Keratinocyte (primary cell): ENCODE measurements around the gene CHST15. TPM values are rescaled to one million over a fixed set of nuclear protein-coding genes. Genes with fewer than 3 reads are reported as not detected.
A peak's percentile ranks its signal among the peaks of the same experiment; 100 is the strongest.

Experiments used
- DNase-seq: peaks from one replicate; pipeline ENCODE4 v3.0.0-alpha.2; 2011; ENCODE audit warnings: low read depth, missing footprints, low spot score
- FAIRE-seq: peaks from 2 replicates; lab custom pipeline; 2011; peaks lifted over from hg19 to GRCh38; lab: Jason Lieb, UNC
- H2AFZ ChIP-seq: 2 replicates; pipeline ENCODE4 v1.6.0; 2012; ENCODE audit warnings: low read length, control low read depth, inconsistent platforms; ENCODE audit not compliant: control insufficient read depth
- H3K27ac ChIP-seq: 2 replicates; pipeline ENCODE4 v1.5.1; 2011; ENCODE audit warnings: low read length; ENCODE audit not compliant: control insufficient read depth, insufficient read depth
- H3K27me3 ChIP-seq: 3 replicates; pipeline ENCODE4 v1.6.0; 2011; ENCODE audit warnings: low read length; ENCODE audit not compliant: control insufficient read depth, insufficient read depth; ENCODE audit errors: extremely low read depth
- H3K36me3 ChIP-seq, 2 experiments: 2 replicates in 1 of 2; 3 replicates in 1 of 2; pipeline ENCODE4 v1.5.1; 2011; ENCODE audit warnings: low read length in 2 of 2, mild to moderate bottlenecking in 1 of 2; ENCODE audit not compliant: control insufficient read depth in 2 of 2, insufficient read depth in 2 of 2; ENCODE audit errors: extremely low read depth in 1 of 2
- H3K4me1 ChIP-seq: 3 replicates; pipeline ENCODE4 v1.5.1; 2011; ENCODE audit warnings: low read length; ENCODE audit not compliant: control insufficient read depth, insufficient read depth; ENCODE audit errors: extremely low read depth
- H3K4me2 ChIP-seq: 3 replicates; pipeline ENCODE4 v1.6.0; 2011; ENCODE audit warnings: low read depth, low read length; ENCODE audit not compliant: control insufficient read depth, insufficient read depth; ENCODE audit errors: extremely low read depth
- H3K4me3 ChIP-seq, 3 experiments: fragments of 200-600 bp in 1 of 3; sonication (generic) in 1 of 3; 2 replicates in 2 of 3; 3 replicates in 1 of 3; pipeline ENCODE4 v1.5.1; 2011 to 2016; ENCODE audit warnings: low read length in 3 of 3, mild to moderate bottlenecking in 3 of 3, control low read depth in 2 of 3, inconsistent platforms in 1 of 3, low read depth in 1 of 3, mixed read lengths in 1 of 3, mixed run types in 1 of 3, moderate library complexity in 1 of 3; ENCODE audit not compliant: control insufficient read depth in 2 of 3, insufficient read depth in 2 of 3; ENCODE audit errors: extremely low read depth in 1 of 3
- H3K79me2 ChIP-seq: 2 replicates; pipeline ENCODE4 v1.6.0; 2012; ENCODE audit warnings: low read length; ENCODE audit not compliant: control insufficient read depth, insufficient read depth
- H3K9ac ChIP-seq: 3 replicates; pipeline ENCODE4 v1.6.0; 2011; ENCODE audit warnings: low read length; ENCODE audit not compliant: control insufficient read depth, insufficient read depth; ENCODE audit errors: extremely low read depth
- H3K9me1 ChIP-seq: 3 replicates; pipeline ENCODE4 v1.6.0; 2011; ENCODE audit warnings: low read length; ENCODE audit not compliant: control insufficient read depth, insufficient read depth; ENCODE audit errors: extremely low read depth
- H3K9me3 ChIP-seq: 2 replicates; pipeline ENCODE4 v1.5.1; 2012; ENCODE audit warnings: low read depth, low read length; ENCODE audit not compliant: control insufficient read depth
- H4K20me1 ChIP-seq: 3 replicates; pipeline ENCODE4 v1.6.0; 2011; ENCODE audit warnings: low read length; ENCODE audit not compliant: control insufficient read depth, insufficient read depth; ENCODE audit errors: extremely low read depth
- EZH2 ChIP-seq: IDR thresholded peaks from one replicate; pipeline ENCODE4 v1.6.1; 2012; ENCODE audit warnings: inconsistent platforms, mild to moderate bottlenecking, low read length, moderate library complexity
- dilution Hi-C: fragments of 300-500 bp; cut with MboI; formaldehyde crosslinking; loops from one replicate; pipeline ENCODE4 v1.7.0; 2020; ENCODE audit warnings: low sequenced_read_pairs; ENCODE audit not compliant: extremely low pct_ligation_motif_present
- polyA plus RNA-seq, 5 experiments: library from polyadenylated mRNA; depleted of rRNA in 3 of 5; stranded (reverse) in 3 of 5; stranded (forward) in 1 of 5; unstranded in 1 of 5; fragments of >200 nt; gene quantifications; 1 replicate in 1 of 5; 2 replicates in 3 of 5; 3 replicates in 1 of 5; pipeline versions ENCODE4 v1.2.1 to v1.2.3, GENCODE V29; 2011 to 2012; ENCODE audit warnings: missing spikeins in 2 of 5, low read depth in 1 of 5, low replicate concordance in 1 of 5
- TF ChIP-seq, protein P1 (sequence below), 3 experiments: IDR thresholded peaks in 1 of 3; conservative IDR thresholded peaks in 1 of 3; optimal IDR thresholded peaks in 1 of 3; 2 replicates in 2 of 3; 3 replicates in 1 of 3; pipeline versions ENCODE3 to v1.5.1; 2011; ENCODE audit warnings: low read length in 3 of 3, mild to moderate bottlenecking in 3 of 3, moderate library complexity in 2 of 3, control low read depth in 1 of 3, inconsistent platforms in 1 of 3; ENCODE audit not compliant: insufficient read depth in 2 of 3; ENCODE audit errors: extremely low read depth in 1 of 3

Gene CHST15
- polyA plus RNA-seq, 1 donor (not counting 4 experiments of a cell fraction or from before 2014, with no cell fraction given): 24.5 TPM

DNA sequence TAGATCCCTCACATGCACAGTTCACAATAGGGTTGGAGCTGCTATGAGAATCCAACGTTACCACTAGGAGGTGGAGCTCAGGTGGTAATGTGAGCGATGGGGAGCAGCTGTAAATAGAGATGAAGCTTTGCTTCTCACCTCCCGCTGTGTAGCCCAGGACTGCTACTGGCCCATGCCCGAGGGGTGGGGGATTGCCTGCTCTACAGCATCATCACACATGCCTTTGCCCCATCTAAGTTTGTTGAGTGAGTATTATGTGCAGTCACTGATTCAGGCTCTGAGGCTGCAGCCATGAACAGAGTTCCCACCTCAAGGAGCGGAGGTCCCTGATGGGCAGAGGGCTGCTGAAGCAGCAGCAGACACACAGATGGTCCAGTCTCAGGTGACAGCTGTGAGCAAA, 94.1 kb downstream of the CHST15 start:
- Histone ChIP-seq H2AFZ (no peak overlapping the region), H3K27me3 (no peaks in the 10 kb centered on the region), H3K4me1 (peaks cover 44% of the 10 kb centered on the region), H3K4me2 (no peak overlapping the region), H3K9me3 (no peaks in the 10 kb centered on the region), H3K36me3 (peaks cover 0 to 5% of the 10 kb centered on the region in 2 experiments), H3K79me2 (no peaks in the 10 kb centered on the region), H4K20me1 (no peaks in the 10 kb centered on the region), H3K9ac (no peak overlapping the region), H3K9me1 (no peaks in the 10 kb centered on the region), H3K27ac (no peak overlapping the region), H3K4me3 (no peak overlapping the region)
- DNase-seq: no peak
- dilution Hi-C loops: loop anchor here (25.0 kb wide), 1 partner anchor 388 kb away; no protein-coding TSS in a partner anchor
- FAIRE-seq: no peak
- TF ChIP-seq EZH2: no peak
- TF ChIP-seq, protein P1, sequence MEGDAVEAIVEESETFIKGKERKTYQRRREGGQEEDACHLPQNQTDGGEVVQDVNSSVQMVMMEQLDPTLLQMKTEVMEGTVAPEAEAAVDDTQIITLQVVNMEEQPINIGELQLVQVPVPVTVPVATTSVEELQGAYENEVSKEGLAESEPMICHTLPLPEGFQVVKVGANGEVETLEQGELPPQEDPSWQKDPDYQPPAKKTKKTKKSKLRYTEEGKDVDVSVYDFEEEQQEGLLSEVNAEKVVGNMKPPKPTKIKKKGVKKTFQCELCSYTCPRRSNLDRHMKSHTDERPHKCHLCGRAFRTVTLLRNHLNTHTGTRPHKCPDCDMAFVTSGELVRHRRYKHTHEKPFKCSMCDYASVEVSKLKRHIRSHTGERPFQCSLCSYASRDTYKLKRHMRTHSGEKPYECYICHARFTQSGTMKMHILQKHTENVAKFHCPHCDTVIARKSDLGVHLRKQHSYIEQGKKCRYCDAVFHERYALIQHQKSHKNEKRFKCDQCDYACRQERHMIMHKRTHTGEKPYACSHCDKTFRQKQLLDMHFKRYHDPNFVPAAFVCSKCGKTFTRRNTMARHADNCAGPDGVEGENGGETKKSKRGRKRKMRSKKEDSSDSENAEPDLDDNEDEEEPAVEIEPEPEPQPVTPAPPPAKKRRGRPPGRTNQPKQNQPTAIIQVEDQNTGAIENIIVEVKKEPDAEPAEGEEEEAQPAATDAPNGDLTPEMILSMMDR (optimal IDR thresholded peaks at IDR 0.05 in 1 of 3, IDR thresholded peaks at IDR 0.05 in 1 of 3, conservative IDR thresholded peaks at IDR 0.05 in 1 of 3; ENCODE audit: extremely low read depth in 1 of 3, insufficient read depth in 2 of 3, low read length in 3 of 3): peak in 1 of 3 experiments; percentile 1

DNA sequence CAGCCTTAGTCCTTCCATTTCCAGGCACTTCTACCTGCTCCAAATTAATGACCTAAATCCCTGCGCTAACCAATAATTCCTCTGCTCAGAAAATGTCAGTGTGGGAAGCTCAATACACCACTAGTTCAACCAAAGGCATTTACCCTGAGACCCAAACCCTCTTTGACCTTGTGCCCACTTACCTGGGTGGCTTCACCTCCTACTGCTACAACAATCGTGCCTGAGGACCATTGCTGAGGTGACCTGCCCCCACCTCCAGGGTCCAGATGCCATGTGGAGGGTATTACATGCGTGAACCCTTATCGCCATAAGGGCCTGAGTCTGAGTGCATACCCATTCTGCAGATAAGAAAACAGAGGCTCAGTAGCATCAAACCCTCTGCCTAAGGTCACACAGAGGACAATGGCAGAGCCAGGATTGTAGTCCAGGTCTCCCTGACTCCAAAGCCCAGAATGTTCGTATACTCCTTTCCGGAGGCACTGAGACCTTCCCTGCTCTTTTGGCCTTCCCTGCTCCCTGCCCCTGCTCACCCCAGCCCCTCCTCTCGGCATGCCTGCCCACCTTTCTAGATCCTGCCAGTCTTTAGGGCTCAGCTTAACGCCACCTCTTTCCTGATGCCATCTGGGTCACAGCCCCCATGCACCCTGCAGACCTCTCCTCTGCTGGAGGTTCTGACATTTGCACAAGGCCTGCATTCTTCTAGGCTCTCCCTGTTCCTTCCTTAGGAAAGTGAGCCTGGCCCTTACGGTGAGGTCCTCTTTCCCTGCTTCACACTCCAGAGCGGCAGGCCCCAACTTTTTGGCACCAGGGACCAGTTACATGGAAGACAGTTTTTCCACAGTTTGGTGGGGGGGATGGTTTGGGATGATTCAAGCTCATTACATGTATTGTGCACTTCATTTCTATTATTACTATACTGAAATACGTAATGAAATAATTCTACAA, 94.9 kb downstream of the CHST15 start:
- dilution Hi-C loops: loop anchor here (25.0 kb wide), 1 partner anchor 389 kb away; no protein-coding TSS in a partner anchor
- FAIRE-seq: peak; percentile 13
- H3K4me2 ChIP-seq: peak overlapping the region; percentile 7

More for the DNA sequence above, 94.9 kb downstream of the CHST15 start:
- Histone ChIP-seq H3K4me1 (peaks cover 46% of the 10 kb centered on the region), H3K4me3 (no peak overlapping the region), H3K27me3 (no peaks in the 10 kb centered on the region), H3K9me1 (no peaks in the 10 kb centered on the region), H3K36me3 (peaks cover 0 to under 1% of the 10 kb centered on the region in 2 experiments), H3K27ac (no peak overlapping the region), H3K9me3 (no peaks in the 10 kb centered on the region), H3K79me2 (no peaks in the 10 kb centered on the region), H3K9ac (no peak overlapping the region), H2AFZ (no peak overlapping the region), H4K20me1 (no peaks in the 10 kb centered on the region)
- TF ChIP-seq, protein P1 (optimal IDR thresholded peaks at IDR 0.05 in 1 of 3, IDR thresholded peaks at IDR 0.05 in 1 of 3, conservative IDR thresholded peaks at IDR 0.05 in 1 of 3; ENCODE audit: extremely low read depth in 1 of 3, insufficient read depth in 2 of 3, low read length in 3 of 3): no peak
- no peak for TF ChIP-seq EZH2
- DNase-seq: no peak
